ENCODE measurements around the gene INTS11. TPM values are rescaled to one million over a fixed set of nuclear protein-coding genes. Genes with fewer than 3 reads are reported as not detected.
A peak's percentile ranks its signal among the peaks of the same experiment; 100 is the strongest.

INTS11 gene
- total and polyA plus RNA-seq, 5 donors from 2014 or later: 66.2 to 138 (median 69.2) TPM

GRCh38 chr1:1360506-1361169, 36.2 kb upstream of the INTS11 start:
- DNase-seq: no peak
- peaks cover 22% of the 10 kb centered on the region for H3K27me3 Mint-ChIP-seq
- no peak overlapping the region for H3K4me3 ChIP-seq (ENCODE audit: low read depth, low read length)

GRCh38 chr1:1359664-1360468, 35.4 kb upstream of the INTS11 start:
- Mint-ChIP-seq H3K27ac (peak overlapping the region in 1 of 3 donors; percentile 67), H3K27me3 (peaks cover 22% of the 10 kb centered on the region), H3K9me3 (no peaks in the 10 kb centered on the region), H3K36me3 (no peaks in the 10 kb centered on the region), H3K4me1 (peaks cover 0 to 3% (median 1%) of the 10 kb centered on the region in 4 donors), H3K4me3 (no peak overlapping the region)
- Histone ChIP-seq H3K4me3 (ENCODE audit: low read depth, low read length) (no peak overlapping the region), H3K4me1 (ENCODE audit: control insufficient read depth, insufficient read depth, low read length, poor library complexity, severe bottlenecking) (peaks cover 16% of the 10 kb centered on the region), H3K27me3 (ENCODE audit: control insufficient read depth, insufficient read depth, low read length) (no peaks in the 10 kb centered on the region), H3K36me3 (ENCODE audit: control insufficient read depth, insufficient read depth, low read length) (no peaks in the 10 kb centered on the region), H3K27ac (ENCODE audit: insufficient read depth, low read length, poor library complexity, severe bottlenecking) (no peak overlapping the region), H3K9me3 (ENCODE audit: control insufficient read depth in 2 of 2, low read length in 2 of 2) (no peaks in the 10 kb centered on the region)
- DNase-seq (no peak), ATAC-seq (ENCODE audit: low read depth in 2 of 2) (no peak)

More at GRCh38 chr1:1360506-1361169, 36.2 kb upstream of the INTS11 start:
- Mint-ChIP-seq H3K27ac (no peak overlapping the region), H3K9me3 (no peaks in the 10 kb centered on the region), H3K4me1 (peaks cover 0 to 3% (median 1%) of the 10 kb centered on the region in 4 donors), H3K36me3 (no peaks in the 10 kb centered on the region), H3K4me3 (peak overlapping the region in 1 of 4 donors; percentile 0)
- Histone ChIP-seq H3K27ac (ENCODE audit: insufficient read depth, low read length, poor library complexity, severe bottlenecking) (no peak overlapping the region), H3K36me3 (ENCODE audit: control insufficient read depth, insufficient read depth, low read length) (no peaks in the 10 kb centered on the region), H3K27me3 (ENCODE audit: control insufficient read depth, insufficient read depth, low read length) (no peaks in the 10 kb centered on the region), H3K4me1 (ENCODE audit: control insufficient read depth, insufficient read depth, low read length, poor library complexity, severe bottlenecking) (peaks cover 8% of the 10 kb centered on the region), H3K9me3 (ENCODE audit: control insufficient read depth in 2 of 2, low read length in 2 of 2) (no peaks in the 10 kb centered on the region)
- no peak for ATAC-seq (ENCODE audit: low read depth in 2 of 2)

- H3K9me3 Mint-ChIP-seq: no peaks in the 10 kb centered on the region
- H3K4me1 Mint-ChIP-seq: peaks cover 0 to 4% (median 1%) of the 10 kb centered on the region in 4 donors
- no peak overlapping the region for H3K4me3 Mint-ChIP-seq
- Histone ChIP-seq H3K4me1 (ENCODE audit: control insufficient read depth, insufficient read depth, low read length, poor library complexity, severe bottlenecking) (peaks cover 21% of the 10 kb centered on the region), H3K9me3 (ENCODE audit: control insufficient read depth in 2 of 2, low read length in 2 of 2) (no peaks in the 10 kb centered on the region), H3K27me3 (ENCODE audit: control insufficient read depth, insufficient read depth, low read length) (no peaks in the 10 kb centered on the region), H3K36me3 (ENCODE audit: control insufficient read depth, insufficient read depth, low read length) (no peaks in the 10 kb centered on the region), H3K4me3 (ENCODE audit: low read depth, low read length) (no peak overlapping the region), H3K27ac (ENCODE audit: insufficient read depth, low read length, poor library complexity, severe bottlenecking) (no peak overlapping the region)
- H3K27me3 Mint-ChIP-seq: peaks cover 22% of the 10 kb centered on the region
- DNase-seq (no peak), ATAC-seq (ENCODE audit: low read depth in 2 of 2) (no peak)
- no peaks in the 10 kb centered on the region for H3K36me3 Mint-ChIP-seq
- peak overlapping the region in 1 of 3 donors; percentile 67 for H3K27ac Mint-ChIP-seq
These were observed 34.8 kb upstream of the INTS11 start for GRCh38 chr1:1359308-1359663.

- H3K27ac Mint-ChIP-seq: peak within 1 kb of the TSS in 1 of 3 donors; percentile 67
- Histone ChIP-seq H3K36me3 (ENCODE audit: control insufficient read depth, insufficient read depth, low read length) (no peaks in the 10 kb centered on the region), H3K4me1 (ENCODE audit: control insufficient read depth, insufficient read depth, low read length, poor library complexity, severe bottlenecking) (peaks cover 28% of the 10 kb centered on the region), H3K4me3 (ENCODE audit: low read depth, low read length) (no peak within 1 kb of the TSS), H3K27ac (ENCODE audit: insufficient read depth, low read length, poor library complexity, severe bottlenecking) (no peak within 1 kb of the TSS), H3K9me3 (ENCODE audit: control insufficient read depth in 2 of 2, low read length in 2 of 2) (no peaks in the 10 kb centered on the region), H3K27me3 (ENCODE audit: control insufficient read depth, insufficient read depth, low read length) (no peaks in the 10 kb centered on the region)
- DNase-seq (no peak), ATAC-seq (ENCODE audit: low read depth in 2 of 2) (no peak)
- H3K4me3 Mint-ChIP-seq: peak within 1 kb of the TSS in 1 of 4 donors; percentile 63
- peaks cover 22% of the 10 kb centered on the region for H3K27me3 Mint-ChIP-seq
- peaks cover 0 to 8% (median 1%) of the 10 kb centered on the region in 4 donors for H3K4me1 Mint-ChIP-seq
- H3K9me3 Mint-ChIP-seq: no peaks in the 10 kb centered on the region
- H3K36me3 Mint-ChIP-seq: no peaks in the 10 kb centered on the region
These were observed 34.2 kb upstream of the INTS11 start, which contains the start of gene MXRA8 for GRCh38 chr1:1358433-1359271. Gene MXRA8, minus strand, starts transcription at chr1:1358555. Its CDS starts 51 bp downstream, at chr1:1358504.

GRCh38 chr1:1357871-1358432, 33.5 kb upstream of the INTS11 start:
- H3K4me3 ChIP-seq (ENCODE audit: low read depth, low read length): no peak overlapping the region

GRCh38 chr1:1356796-1357401, 32.4 kb upstream of the INTS11 start:
- H3K27ac Mint-ChIP-seq: peak overlapping the region in 1 of 3 donors; percentile 42
- no peaks in the 10 kb centered on the region for H3K9me3 Mint-ChIP-seq
- no peak for DNase-seq
- ATAC-seq (ENCODE audit: low read depth in 2 of 2): no peak
- no peak overlapping the region for H3K27ac ChIP-seq (ENCODE audit: insufficient read depth, low read length, poor library complexity, severe bottlenecking)
- no peaks in the 10 kb centered on the region for H3K36me3 ChIP-seq (ENCODE audit: control insufficient read depth, insufficient read depth, low read length)
- no peaks in the 10 kb centered on the region for H3K36me3 Mint-ChIP-seq
- H3K9me3 ChIP-seq (ENCODE audit: control insufficient read depth in 2 of 2, low read length in 2 of 2): no peaks in the 10 kb centered on the region
- no peak overlapping the region for H3K4me3 ChIP-seq (ENCODE audit: low read depth, low read length)
- H3K27me3 Mint-ChIP-seq: peaks cover 29% of the 10 kb centered on the region
- peaks cover 29% of the 10 kb centered on the region for H3K4me1 ChIP-seq (ENCODE audit: control insufficient read depth, insufficient read depth, low read length, poor library complexity, severe bottlenecking)
- no peak overlapping the region for H3K4me3 Mint-ChIP-seq
- H3K27me3 ChIP-seq (ENCODE audit: control insufficient read depth, insufficient read depth, low read length): no peaks in the 10 kb centered on the region
- H3K4me1 Mint-ChIP-seq: peaks cover 0 to 22% (median 1%) of the 10 kb centered on the region in 4 donors

More at GRCh38 chr1:1357871-1358432, 33.5 kb upstream of the INTS11 start:
- Mint-ChIP-seq H3K36me3 (no peaks in the 10 kb centered on the region), H3K4me3 (peak overlapping the region in 1 of 4 donors; percentile 63), H3K9me3 (no peaks in the 10 kb centered on the region), H3K27me3 (peaks cover 22% of the 10 kb centered on the region), H3K4me1 (peaks cover 0 to 12% (median 1%) of the 10 kb centered on the region in 4 donors), H3K27ac (no peak overlapping the region)
- ATAC-seq (ENCODE audit: low read depth in 2 of 2): no peak
- Histone ChIP-seq H3K27me3 (ENCODE audit: control insufficient read depth, insufficient read depth, low read length) (no peaks in the 10 kb centered on the region), H3K4me1 (ENCODE audit: control insufficient read depth, insufficient read depth, low read length, poor library complexity, severe bottlenecking) (peaks cover 29% of the 10 kb centered on the region), H3K9me3 (ENCODE audit: control insufficient read depth in 2 of 2, low read length in 2 of 2) (no peaks in the 10 kb centered on the region), H3K36me3 (ENCODE audit: control insufficient read depth, insufficient read depth, low read length) (no peaks in the 10 kb centered on the region), H3K27ac (ENCODE audit: insufficient read depth, low read length, poor library complexity, severe bottlenecking) (no peak overlapping the region)
- DNase-seq: no peak

All from CD4-positive, CD25-positive, alpha-beta regulatory T cell (primary cell).